Epidermal melanocyte (primary cell): ENCODE measurements around the gene AK2.
"Not testable (repeated sequence)": the region's sequence is repeated elsewhere in the genome, so short reads cannot be mapped to it uniquely, and the experiment has no call there.

Source experiments
- DNase-seq: peaks from one replicate; pipeline ENCODE4 v3.0.0; 2011; ENCODE audit warnings: low spot score; ENCODE audit not compliant: insufficient read length

The AK2 gene

GRCh38 chr1:33001282-33001681 lies 35.4 kb downstream of the AK2 start:
- DNase-seq, result no peak

- DNase-seq, result no peak
Measured at GRCh38 chr1:33000427-33001026, 36.2 kb downstream of the AK2 start.

GRCh38 chr1:32998997-32999396 lies 37.7 kb downstream of the AK2 start:
- DNase-seq, result no peak

GRCh38 chr1:32998064-32998463 lies 38.6 kb downstream of the AK2 start:
- no peak for DNase-seq

- DNase-seq, result no peak
Measured at GRCh38 chr1:32997381-32997891, 39.2 kb downstream of the AK2 start.

GRCh38 chr1:32993324-32993636 lies 43.4 kb downstream of the AK2 start:
- not testable (repeated sequence) for DNase-seq

- peak; percentile 80 for DNase-seq
Measured at GRCh38 chr1:32992489-32993323, 44.0 kb downstream of the AK2 start.

GRCh38 chr1:32991819-32992488 lies 44.7 kb downstream of the AK2 start:
- no peak for DNase-seq

GRCh38 chr1:32991386-32991785 lies 45.3 kb downstream of the AK2 start:
- no peak for DNase-seq

- DNase-seq, result no peak
Measured at GRCh38 chr1:32990887-32991286, 45.8 kb downstream of the AK2 start.

GRCh38 chr1:32989160-32990050 lies 47.3 kb downstream of the AK2 start:
- peak; percentile 47 for DNase-seq

- no peak for DNase-seq
Measured at GRCh38 chr1:32988665-32989064, 48.0 kb downstream of the AK2 start.

- no peak for DNase-seq
Measured at GRCh38 chr1:32985226-32985625, 51.5 kb downstream of the AK2 start.

GRCh38 chr1:32984455-32985171 lies 52.1 kb downstream of the AK2 start:
- peak; percentile 78 for DNase-seq

- DNase-seq, result no peak
Measured at GRCh38 chr1:32984090-32984454, 52.6 kb downstream of the AK2 start.

- no peak for DNase-seq
Measured at GRCh38 chr1:32983020-32983419, 53.7 kb downstream of the AK2 start.

GRCh38 chr1:32981003-32981901 lies 55.4 kb downstream of the AK2 start:
- DNase-seq, result no peak

GRCh38 chr1:32980080-32980479 lies 56.6 kb downstream of the AK2 start:
- no peak for DNase-seq

GRCh38 chr1:32978854-32979253 lies 57.8 kb downstream of the AK2 start:
- DNase-seq, result no peak
